Astrocyte of the cerebellum (primary cell): ENCODE data around the gene FIGLA.
"Not testable (repeated sequence)": the region's sequence is repeated elsewhere in the genome, so short reads cannot be mapped to it uniquely, and the experiment has no call there.

Source experiments
- DNase-seq: peaks from one replicate; pipeline ENCODE4 v3.0.0-alpha.2; 2011; ENCODE audit warnings: low read depth
- H3K4me3 ChIP-seq: 2 replicates; pipeline ENCODE4 v1.5.1; 2011; ENCODE audit warnings: mild to moderate bottlenecking, low read depth, low read length, moderate library complexity
- in situ Hi-C: cut with HindIII; loops from 2 replicates; pipeline ENCODE4 v1.10.0; 2017; ENCODE audit warnings: low sequenced_read_pairs
- TF ChIP-seq, protein P1 (sequence below): IDR thresholded peaks from 2 replicates; pipeline ENCODE4 v1.5.1; 2012; ENCODE audit warnings: low read length, low read depth, moderate library complexity, mild to moderate bottlenecking; ENCODE audit errors: missing control alignments

The FIGLA gene

DNA sequence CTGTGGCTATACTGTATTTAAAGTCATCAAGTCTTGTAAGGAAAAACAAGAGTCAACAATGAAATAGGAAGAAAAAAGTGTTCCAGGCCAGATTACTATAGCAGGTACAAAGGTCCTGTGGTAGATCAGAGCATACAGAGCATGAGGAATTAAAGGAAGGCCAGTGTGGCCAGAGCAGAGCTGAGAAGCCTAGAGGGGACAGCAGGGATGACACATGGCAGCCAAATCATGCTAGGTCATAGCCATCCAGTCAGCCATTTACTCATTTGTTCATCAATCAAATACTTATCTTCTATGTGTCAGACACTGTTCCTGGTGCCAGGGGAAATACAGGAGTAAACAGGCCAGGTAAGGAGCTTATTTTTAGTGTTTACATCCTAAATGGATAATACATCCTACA, 46.8 kb downstream of the FIGLA start:
- TF ChIP-seq, protein P1, sequence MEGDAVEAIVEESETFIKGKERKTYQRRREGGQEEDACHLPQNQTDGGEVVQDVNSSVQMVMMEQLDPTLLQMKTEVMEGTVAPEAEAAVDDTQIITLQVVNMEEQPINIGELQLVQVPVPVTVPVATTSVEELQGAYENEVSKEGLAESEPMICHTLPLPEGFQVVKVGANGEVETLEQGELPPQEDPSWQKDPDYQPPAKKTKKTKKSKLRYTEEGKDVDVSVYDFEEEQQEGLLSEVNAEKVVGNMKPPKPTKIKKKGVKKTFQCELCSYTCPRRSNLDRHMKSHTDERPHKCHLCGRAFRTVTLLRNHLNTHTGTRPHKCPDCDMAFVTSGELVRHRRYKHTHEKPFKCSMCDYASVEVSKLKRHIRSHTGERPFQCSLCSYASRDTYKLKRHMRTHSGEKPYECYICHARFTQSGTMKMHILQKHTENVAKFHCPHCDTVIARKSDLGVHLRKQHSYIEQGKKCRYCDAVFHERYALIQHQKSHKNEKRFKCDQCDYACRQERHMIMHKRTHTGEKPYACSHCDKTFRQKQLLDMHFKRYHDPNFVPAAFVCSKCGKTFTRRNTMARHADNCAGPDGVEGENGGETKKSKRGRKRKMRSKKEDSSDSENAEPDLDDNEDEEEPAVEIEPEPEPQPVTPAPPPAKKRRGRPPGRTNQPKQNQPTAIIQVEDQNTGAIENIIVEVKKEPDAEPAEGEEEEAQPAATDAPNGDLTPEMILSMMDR: no peak
- H3K4me3 ChIP-seq: no peak overlapping the region
- DNase-seq: no peak
- in situ Hi-C loops: no loop called here

DNA sequence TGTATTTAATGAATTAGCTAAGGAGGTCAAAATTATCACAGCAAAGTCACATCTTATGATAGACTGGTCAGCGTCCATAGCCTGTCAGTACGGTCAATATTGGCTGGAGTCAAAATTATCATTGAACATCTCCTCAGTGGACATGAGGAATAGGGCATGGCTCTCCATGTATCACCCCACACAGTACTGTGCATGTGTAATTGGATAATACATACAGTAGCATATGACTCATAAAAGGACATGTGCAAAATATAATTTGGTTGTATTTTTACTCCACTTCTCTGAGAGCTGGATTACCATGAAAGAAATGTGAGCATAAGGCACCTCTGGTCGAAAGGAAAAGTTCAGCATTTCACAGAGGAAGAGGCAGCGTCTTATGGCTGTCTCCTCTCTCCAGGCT, 47.4 kb downstream of the FIGLA start:
- H3K4me3 ChIP-seq: no peak overlapping the region
- in situ Hi-C loops: no loop called here
- TF ChIP-seq, protein P1: no peak
- no peak for DNase-seq

DNA sequence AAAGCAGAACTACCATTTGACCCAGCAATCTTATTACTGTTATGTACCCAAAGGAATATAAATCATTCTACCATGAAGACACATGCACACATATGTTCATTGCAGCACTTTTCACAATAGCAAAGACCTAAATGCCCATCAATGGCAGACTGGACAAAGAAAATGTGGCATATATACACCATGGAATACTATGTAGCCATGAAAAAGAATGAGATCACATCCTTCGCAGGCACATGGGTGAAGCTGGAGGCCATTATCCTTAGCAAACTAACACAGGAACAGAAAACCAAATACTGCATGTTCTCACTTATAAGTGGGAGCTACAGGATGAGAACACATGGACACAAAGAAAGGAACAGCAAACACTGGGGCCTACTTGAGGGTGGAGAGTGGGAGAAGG, 51.0 kb downstream of the FIGLA start:
- not testable (repeated sequence) for DNase-seq, H3K4me3 ChIP-seq
- in situ Hi-C loops: loop anchor here (5.0 kb wide), 2 partner anchors 42 to 53 kb away; partner anchors contain the start of gene FIGLA

DNA sequence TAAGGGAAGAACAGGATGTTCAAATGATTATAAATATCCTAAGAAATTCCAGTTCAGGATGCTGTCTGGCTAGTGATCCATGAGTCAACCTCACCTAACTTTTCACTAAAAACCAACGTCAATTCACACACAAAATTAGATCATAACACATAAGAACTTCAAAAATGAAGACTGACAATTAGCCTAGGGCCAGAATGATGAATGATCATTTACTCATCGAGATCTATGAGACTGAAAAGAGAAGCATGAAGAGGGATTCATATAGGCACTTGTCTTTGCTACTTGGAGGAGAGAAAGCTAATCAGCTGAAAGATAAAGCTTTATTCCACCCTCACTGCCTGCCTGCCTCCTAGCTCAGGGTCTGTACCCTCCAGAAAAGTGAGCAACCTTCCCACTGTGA, 52.3 kb downstream of the FIGLA start:
- in situ Hi-C loops: loop anchor here (5.0 kb wide), 2 partner anchors 41 to 54 kb away; partner anchors contain the start of gene FIGLA
- TF ChIP-seq, protein P1: no peak
- DNase-seq: no peak
- H3K4me3 ChIP-seq: no peak overlapping the region

DNA sequence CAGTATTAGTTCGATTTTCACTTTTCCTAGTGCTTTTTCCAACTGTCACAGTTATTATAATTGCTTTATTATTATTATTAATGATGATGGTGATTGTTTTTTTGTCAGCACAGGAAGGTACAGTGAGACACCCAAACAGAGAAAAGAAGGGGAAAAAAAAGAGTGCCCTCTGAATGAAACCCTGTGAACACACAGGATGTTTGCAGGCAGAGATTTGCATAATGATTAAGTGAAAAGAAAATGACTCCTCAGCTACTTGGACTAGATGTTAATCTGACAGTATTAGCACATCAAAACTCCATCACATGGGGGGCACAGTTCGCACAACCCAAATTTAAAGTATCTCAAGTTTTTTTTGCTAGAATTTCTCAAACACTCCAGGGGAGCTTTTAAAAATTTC, 55.4 kb downstream of the FIGLA start:
- TF ChIP-seq, protein P1: no peak
- in situ Hi-C loops: loop anchor here (5.0 kb wide), 2 partner anchors 38 to 57 kb away; partner anchors contain the start of gene FIGLA
- no peak overlapping the region for H3K4me3 ChIP-seq
- DNase-seq: no peak

DNA sequence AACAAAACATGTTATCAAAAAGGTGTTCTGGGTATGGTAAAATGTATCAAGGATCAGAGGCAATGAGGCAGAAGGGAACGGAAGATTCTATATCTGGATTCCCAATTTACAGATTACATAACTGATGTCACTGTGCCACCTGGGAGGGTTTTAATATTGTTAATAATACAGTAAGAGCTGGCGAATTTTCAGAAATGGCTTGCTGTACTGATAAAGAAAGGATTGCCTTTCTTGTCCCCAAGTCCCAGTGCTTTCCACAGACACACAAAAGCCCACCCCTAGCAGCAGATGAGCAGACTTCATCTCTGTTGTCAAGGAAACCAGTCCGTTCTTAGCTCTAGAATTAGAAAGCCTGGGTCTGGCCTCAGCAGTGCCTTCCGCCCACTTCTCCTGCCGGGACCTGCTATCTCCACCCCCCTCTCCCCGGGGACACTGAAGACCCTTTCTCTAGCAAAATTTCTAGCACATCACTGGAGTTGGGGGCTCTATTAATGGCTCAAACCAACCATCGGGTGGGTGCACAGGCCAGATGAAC, 56.7 kb downstream of the FIGLA start:
- no peak for DNase-seq
- in situ Hi-C loops: no loop called here
- H3K4me3 ChIP-seq: no peak overlapping the region
- TF ChIP-seq, protein P1: no peak

DNA sequence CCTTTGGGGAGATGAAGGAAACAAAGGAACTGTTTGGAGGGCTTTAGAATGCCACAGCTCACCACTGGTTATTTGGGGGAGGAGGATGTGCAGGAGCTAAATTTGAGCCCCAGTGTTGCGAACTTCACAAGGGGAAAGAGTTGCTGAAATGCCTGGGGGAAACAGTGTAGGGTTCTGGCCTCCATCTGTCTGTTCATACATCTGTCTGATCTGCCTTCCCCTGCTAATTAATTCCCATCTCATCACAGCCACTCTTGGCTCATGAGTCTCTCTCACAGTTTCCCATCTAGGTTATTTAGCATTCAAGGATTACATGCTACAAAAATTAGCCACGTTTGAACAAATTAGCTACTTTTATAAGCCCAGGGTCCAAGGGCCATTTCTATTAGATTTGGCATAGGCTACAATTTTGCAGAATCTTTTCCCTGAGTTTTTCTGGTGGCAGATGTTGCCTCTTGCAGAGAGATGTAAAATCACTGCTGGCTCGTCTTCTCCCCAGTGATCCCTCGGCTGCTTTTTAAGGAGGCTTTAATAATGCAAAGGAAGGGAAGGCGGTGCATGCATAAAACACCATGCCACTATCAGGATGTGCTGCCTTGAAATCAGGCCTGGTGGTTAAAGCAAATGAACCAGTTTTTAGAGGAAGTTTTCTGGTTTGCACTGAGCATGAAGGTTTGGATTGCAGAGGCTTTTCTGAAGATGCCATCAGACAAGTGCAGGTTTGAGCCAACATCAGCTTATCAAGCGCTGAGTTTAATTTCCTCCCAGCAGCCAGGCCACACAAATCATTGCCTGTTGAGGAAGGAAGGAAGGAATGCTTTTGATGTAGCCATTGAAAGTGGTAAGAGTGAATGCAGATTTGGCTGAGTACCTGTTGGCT, 57.4 kb downstream of the FIGLA start:
- DNase-seq: no peak
- TF ChIP-seq, protein P1: no peak
- in situ Hi-C loops: no loop called here
- no peak overlapping the region for H3K4me3 ChIP-seq
